Fibroblast of mammary gland (primary cell): ENCODE measurements around the gene SNAPC1.
A peak's percentile ranks its signal among the peaks of the same experiment; 100 is the strongest.

Source experiments
- DNase-seq: peaks from one replicate; pipeline ENCODE4 v3.0.0-alpha.2; 2010; ENCODE audit warnings: low read depth
- H3K4me3 ChIP-seq: 2 replicates; pipeline ENCODE4 v1.5.1; 2011; ENCODE audit warnings: low read depth, mild to moderate bottlenecking, low read length, moderate library complexity; ENCODE audit not compliant: control insufficient read depth
- CTCF ChIP-seq: conservative IDR thresholded peaks from 2 replicates; pipeline ENCODE4 v1.5.1; 2011; ENCODE audit warnings: low read depth, low read length, inconsistent platforms; ENCODE audit not compliant: control insufficient read depth, insufficient read depth

Gene SNAPC1

GRCh38 chr14:61811882-61812346 lies 49.7 kb downstream of the SNAPC1 start:
- no peak overlapping the region for H3K4me3 ChIP-seq
- TF ChIP-seq CTCF: no peak
- DNase-seq: no peak

DNA sequence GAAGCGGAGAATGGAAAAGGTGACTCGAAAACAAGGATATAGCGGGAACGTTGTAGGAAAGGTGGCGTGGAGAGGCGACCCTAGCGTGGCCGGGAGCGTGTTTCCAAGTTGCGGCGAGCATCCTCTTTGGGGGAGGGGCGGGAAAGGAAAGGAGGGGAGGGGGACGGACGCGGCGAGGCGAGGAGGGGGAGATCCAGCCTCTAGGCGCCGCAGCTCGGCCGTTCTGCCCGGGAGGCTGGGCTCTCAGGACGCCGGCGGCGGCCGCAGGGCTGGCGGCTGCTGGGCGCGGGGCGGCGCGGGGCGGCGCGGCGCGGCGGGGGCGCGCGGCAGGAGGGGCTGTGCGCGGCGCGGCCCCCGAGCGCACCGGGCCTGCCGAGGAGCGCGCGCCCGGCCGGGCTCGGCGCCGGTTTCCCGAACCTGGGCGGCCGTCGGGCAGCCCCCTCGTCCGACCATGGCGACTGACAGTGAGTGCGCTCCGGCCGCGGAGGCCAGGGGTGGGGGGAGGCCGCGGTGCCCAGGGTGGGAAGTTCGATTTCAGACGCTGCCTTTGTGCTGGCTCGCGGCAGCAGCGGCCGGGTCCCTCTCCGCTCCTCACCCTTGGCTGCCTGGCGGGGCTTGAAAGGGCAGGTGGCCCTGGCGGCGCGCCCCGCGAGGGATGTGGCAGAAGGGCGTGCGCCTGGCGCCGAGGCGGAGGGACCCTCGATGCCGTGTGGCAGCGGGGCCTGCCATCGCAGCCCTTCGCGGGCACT lies 50.3 kb downstream of the SNAPC1 start, which contains the start of gene SYT16:
Gene SYT16 (plus strand): TSS at position 357 of the 749 bp plus-strand sequence.
- no peak for TF ChIP-seq CTCF
- no peak for DNase-seq
- H3K4me3 ChIP-seq: peak within 1 kb of the TSS; percentile 33

- peak overlapping the region; percentile 33 for H3K4me3 ChIP-seq
- TF ChIP-seq CTCF: no peak
- no peak for DNase-seq
Observed at GRCh38 chr14:61813096-61813606, 50.9 kb downstream of the SNAPC1 start.

GRCh38 chr14:61822458-61822857 lies 60.2 kb downstream of the SNAPC1 start:
- no peak for TF ChIP-seq CTCF
- H3K4me3 ChIP-seq: no peak overlapping the region
- DNase-seq: no peak

- DNase-seq: no peak
- no peak overlapping the region for H3K4me3 ChIP-seq
- TF ChIP-seq CTCF: no peak
Observed at GRCh38 chr14:61832783-61833182, 70.6 kb downstream of the SNAPC1 start.

- DNase-seq: no peak
- no peak for TF ChIP-seq CTCF
- no peak overlapping the region for H3K4me3 ChIP-seq
Observed at GRCh38 chr14:61836184-61836583, 74.0 kb downstream of the SNAPC1 start.
